ENCODE measurements around the gene SLC12A7. TPM values are rescaled to one million over a fixed set of nuclear protein-coding genes. Genes with fewer than 3 reads are reported as not detected.

Gene SLC12A7
- total and polyA plus RNA-seq, 2 of the 13 experiments (the other 11 are each of a cell fraction or from before 2014, with no cell fraction given) = 14.0 to 18.5 TPM

DNA sequence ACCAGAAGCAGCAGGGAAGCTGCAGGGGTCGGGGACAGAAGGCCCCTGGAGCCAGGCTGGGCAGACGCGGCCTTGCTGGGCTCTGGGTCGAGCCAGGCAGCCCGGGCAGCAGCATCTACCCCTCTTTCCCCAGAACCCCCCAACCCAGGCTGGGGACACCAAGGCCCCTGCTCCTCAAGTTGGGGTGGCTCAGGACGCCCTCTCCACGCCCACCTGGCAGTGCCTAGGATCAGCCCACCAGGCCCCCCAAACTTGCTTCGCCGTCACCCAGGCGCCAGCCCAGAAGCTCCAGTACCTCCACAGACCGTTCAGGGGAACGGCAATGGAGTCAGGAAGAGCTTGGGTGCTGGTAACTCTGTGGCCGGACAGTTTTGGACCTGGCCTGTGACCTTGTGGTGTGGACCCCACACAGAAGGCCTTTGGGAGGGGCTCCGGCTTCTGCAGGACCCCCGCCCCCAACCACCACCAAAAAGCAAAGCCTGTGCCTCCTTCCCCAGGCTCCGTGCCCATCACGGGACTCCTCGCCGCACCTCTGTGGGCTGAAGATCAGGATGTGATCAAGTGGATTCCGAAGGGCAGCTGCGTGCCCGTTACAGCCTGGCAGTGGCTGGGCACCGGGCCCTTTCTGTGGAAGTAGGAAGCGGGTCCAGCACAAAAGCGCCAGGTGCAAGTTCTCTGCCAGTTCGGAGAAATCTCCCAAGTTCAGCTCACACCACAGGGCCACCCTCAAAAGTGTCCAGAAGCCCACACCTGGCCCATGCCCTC, 2.1 kb downstream of the SLC12A7 start:
- no TSS peak for BruUV-seq (replicated peaks)
- ChIA-PET CTCF (ENCODE audit: low intra/inter-chr PET ratio, low total read pairs) (no interaction called here), POLR2A (interaction anchor here (1.3 to 6.0 kb wide), 3 partner anchors 9 to 73 kb away, joined by 3 to 200 read pairs (median 91); no protein-coding TSS in a partner anchor)
- Histone ChIP-seq H2AFZ (ENCODE audit: low read length) (no peak overlapping the region), H3K9me3 (ENCODE audit: low read length) (no peaks in the 10 kb centered on the region), H3K4me1 (ENCODE audit: insufficient read depth, low read length) (peaks cover 71% of the 10 kb centered on the region), H3K79me2 (ENCODE audit: insufficient read depth, low read length) (peaks cover 38% of the 10 kb centered on the region), H4K20me1 (ENCODE audit: insufficient read depth, low read length) (no peaks in the 10 kb centered on the region), H3K36me3 (replicated peaks in 1 of 2; ENCODE audit: control insufficient read depth in 1 of 2, insufficient read depth in 2 of 2, low read length in 2 of 2) (no peaks in the 10 kb centered on the region), H3K4me2 (ENCODE audit: low read depth, low read length) (peak overlapping the region; percentile 91), H3K4me3 (replicated peaks in 1 of 3; ENCODE audit: insufficient read depth in 1 of 3, low read depth in 2 of 3, low read length in 3 of 3) (peak overlapping the region; percentile 74 to 89 (median 79); a peak in 4 of 6 replicates), H3K9ac (ENCODE audit: insufficient read depth, low read depth, low read length) (0 out of 2 replicates have a peak overlapping the region, but pooled peaks have one; percentile 78), H3K27ac (ENCODE audit: extremely low read length, insufficient read depth, low read length) (peak overlapping the region; percentile 46), H3K27me3 (ENCODE audit: control insufficient read depth in 1 of 2, insufficient read depth in 2 of 2, low read length in 2 of 2) (peaks cover 6 to 23% of the 10 kb centered on the region in 2 experiments)
- in situ Hi-C loops (cut with HindIII; ENCODE audit: extremely low pct_ligation_motif_present, low pct_unique_long_range_greater_than_20kb) (loop anchor here (5.0 kb wide), 1 partner anchor 33 kb away; no protein-coding TSS in a partner anchor), intact Hi-C loops (cut with micrococcal nuclease; ENCODE audit: unreplicated experiment) (no loop called here)
- WGBS (ENCODE audit: low lambda C conversion rate) = 84% methylated on average over 11 of the region's 26 CpGs
- FAIRE-seq = no peak
- DNase-seq (ENCODE audit: low spot score) = no peak
- TF ChIP-seq AGO2 (optimal IDR thresholded peaks at IDR 0.05; ENCODE audit: low read depth, low read length) (peak; percentile 56), HNRNPL (IDR thresholded peaks at IDR 0.05; ENCODE audit: low read depth, low read length) (peak; percentile 93), AGO1 (IDR thresholded peaks at IDR 0.05; ENCODE audit: low read depth, low read length, poor library complexity, severe bottlenecking) (peak; percentile 33), ZNF280D (CRISPR knock-in tag; IDR thresholded peaks at IDR 0.05) (no peak)
- ATAC-seq = no peak
